GM18511 (cell line): ENCODE results near the gene RRP15.

Experiments used
- ATAC-seq: cut with Tn5 transposase; IDR thresholded peaks from one replicate; pipeline ENCODE4 v1.9.1; 2021; ENCODE audit warnings: mild to moderate bottlenecking, moderate library complexity; ENCODE audit not compliant: unreplicated experiment

RRP15 gene, protein sequence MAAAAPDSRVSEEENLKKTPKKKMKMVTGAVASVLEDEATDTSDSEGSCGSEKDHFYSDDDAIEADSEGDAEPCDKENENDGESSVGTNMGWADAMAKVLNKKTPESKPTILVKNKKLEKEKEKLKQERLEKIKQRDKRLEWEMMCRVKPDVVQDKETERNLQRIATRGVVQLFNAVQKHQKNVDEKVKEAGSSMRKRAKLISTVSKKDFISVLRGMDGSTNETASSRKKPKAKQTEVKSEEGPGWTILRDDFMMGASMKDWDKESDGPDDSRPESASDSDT

DNA sequence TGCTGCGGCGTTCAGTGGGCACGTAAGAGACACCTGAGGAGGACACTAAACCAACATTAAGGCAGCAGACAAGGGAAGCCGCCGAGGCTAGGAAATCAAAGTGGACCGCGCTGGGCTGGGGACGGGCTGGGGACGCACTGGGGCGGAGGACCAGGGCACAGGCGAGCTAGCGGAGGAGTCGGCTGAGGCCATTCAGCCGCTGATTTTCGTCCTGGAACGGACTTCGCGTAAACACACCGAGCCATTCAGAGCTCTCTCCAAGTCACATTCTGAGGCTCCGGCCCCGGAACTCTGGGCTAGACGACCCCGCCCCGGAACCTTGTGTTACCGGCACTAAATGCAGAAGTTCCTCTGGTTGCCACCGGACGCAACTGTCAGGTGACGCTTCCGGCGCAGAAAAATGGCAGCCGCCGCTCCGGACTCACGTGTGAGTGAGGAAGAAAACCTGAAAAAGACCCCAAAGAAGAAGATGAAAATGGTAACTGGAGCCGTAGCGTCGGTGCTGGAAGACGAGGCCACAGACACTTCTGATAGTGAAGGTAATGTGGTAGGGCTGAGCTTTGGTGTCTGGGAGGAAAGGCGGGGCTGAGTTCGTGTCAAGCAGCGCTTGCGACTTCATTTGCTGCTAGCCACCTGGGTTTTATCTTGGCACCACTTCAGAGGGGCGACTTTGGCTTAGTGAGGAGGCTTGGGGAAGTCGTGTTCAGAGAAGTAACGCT is at the start of gene RRP15:
Gene RRP15 (plus strand): TSS at position 377 of the 719 bp plus-strand sequence. CDS start 24 bp downstream, at position 401.
- ATAC-seq: peak; percentile 99

DNA sequence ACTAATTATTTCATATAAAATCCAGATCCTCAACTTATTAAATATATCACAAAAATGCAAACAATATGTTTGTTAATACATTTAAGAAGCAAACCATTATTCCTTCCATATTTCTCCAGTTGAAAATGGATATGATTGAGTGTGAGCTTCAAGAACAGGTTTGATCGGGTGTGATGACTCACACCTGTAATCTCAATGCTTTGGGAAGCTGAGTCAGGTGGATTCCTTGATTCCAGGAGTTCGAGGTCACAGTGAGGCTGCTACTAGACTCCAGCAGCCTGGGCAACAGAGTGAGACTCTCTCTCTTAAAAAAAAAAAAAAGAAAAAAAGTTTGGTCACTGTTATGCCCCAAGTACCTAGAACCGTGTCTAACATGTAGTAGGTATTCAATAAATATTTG is 42.9 kb upstream of the RRP15 start:
- ATAC-seq: no peak

DNA sequence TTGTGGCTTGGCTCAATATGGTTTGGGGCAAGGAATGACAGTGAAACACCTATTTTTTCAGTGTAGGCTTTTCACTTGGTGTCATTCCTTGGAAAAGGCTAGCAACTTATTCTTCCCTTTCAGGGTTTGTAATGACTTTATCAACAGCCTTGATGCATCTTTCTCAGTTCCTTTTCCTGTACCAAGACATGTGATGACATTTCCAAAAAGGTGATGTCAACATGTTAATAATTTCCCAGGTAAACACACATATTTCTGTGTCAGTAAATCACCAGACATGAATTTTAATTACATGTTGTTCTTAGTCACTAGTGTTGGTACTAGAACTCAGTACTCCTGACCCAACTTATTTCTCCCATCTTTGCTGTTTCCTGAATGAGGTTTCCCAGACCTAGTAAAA is 37.8 kb upstream of the RRP15 start:
- ATAC-seq: peak; percentile 72

DNA sequence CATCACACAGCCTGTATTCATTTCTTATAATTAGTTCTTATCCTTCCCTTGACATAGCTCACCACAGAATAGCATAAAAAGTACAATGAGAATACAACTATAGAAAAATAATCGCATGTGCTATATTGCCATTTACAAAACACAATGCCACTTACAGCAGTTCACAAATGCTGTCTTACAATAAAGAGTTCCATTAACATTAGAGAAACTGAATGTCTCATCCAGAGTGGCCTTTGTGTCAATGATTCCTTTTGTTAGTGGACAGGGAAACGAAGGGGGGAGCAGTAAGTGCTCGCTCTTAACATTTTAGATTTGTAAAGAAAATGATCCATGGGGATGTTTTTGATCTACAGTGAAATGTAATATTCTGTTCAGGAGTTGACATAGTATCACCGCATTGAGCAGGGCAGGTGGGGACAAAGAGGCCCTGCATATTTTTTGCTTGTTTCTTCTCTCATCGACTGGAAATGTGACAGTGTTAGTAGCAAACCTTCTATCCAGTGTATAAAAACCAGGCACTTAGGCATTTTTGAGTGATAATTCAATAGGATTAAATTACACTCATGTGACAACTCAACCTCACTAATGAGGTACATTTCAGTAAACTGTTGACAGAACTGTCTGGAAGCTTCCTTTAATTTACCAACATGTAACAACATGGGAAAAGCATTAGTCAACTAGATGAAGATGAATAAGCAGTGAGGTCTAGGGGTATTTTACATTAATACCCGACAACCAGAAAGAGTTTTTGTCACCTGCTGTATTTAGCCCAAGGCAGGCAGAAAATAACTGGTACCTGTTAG is 35.6 kb upstream of the RRP15 start:
- ATAC-seq: no peak

DNA sequence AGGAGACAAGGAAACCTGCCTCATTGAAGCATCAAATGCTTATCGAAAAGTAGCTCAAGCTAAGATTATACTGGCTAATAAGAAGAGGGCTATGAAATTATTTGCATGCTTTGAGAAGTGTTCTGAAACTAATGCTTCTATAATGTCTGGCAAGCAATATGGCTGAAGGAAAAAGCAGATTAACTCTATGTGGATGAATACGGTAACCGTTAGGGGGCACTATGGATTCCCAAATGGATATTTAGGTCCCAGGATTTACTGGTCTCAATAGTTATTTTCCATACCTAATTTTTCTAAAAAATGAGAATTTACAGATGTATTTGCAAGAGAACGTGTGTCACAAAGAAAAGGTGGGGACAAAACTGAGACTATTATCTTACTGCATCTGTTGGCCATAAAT is 34.6 kb upstream of the RRP15 start:
- ATAC-seq: no peak

DNA sequence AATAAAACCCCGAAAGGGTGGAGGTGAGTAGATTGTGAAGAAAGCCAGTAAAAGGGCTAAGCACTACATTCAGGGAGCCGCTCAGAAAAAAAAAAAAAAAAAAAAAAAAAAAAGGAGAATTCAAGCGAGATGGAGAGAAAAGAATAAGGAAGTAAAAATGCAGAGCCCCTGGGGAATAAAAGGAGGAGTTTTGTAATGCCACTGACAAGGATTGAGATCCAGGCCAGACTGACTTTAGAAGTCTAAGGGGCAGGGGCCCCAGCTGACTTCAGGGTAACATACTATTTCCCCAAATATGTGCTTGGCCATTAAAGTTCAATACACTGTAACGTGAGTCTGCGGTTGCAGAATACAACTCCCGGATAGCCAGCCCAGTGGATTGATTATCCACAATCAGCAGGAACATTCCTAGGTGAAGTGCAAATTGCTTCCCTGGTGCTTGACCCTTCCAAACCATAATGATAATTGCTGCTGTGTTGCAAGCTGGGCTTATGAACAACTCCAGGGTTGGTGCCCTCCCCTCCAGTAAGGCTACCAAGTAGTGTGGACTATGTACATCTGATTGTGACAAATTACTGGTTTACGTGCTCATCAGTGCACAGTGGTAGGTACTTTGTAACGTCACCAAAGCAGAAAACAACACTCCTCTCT is 30.7 kb upstream of the RRP15 start:
- ATAC-seq: no peak

DNA sequence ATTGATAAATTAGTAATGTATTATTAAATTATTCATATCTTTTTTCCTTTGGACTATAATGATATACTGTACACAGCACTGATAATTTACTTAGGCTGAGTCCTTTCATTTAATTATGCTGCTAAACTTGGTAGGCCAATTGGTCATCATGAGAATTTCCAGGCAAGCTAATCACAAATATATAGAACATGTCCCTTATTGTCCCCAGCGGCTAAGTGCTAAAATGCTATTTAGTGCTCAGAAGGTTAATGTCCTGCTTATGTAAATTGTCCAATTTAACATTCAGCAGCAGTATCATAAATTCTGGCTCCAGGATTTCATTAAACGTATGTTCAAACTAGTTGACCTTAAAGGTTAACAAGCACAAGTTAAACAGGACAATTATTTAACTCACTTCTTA is 30.0 kb upstream of the RRP15 start:
- no peak for ATAC-seq

DNA sequence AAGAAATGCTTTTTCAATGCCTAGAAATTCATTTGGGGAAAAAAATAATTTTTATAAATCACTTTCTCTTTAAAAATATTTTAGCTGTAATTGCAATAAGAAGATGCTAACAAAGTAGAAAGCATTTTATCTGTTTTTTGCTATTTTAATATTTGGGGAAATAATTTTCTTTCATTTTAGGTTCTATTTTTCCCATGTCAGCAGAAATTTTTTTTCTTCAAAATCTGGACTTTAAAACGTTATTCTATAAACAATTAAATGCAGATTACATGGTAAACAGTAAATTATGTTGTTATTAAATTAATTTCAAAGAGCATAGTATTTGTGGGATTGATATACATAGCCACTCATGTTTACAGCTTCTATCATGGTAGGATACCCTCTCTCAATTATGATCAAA is 27.7 kb upstream of the RRP15 start:
- no peak for ATAC-seq

DNA sequence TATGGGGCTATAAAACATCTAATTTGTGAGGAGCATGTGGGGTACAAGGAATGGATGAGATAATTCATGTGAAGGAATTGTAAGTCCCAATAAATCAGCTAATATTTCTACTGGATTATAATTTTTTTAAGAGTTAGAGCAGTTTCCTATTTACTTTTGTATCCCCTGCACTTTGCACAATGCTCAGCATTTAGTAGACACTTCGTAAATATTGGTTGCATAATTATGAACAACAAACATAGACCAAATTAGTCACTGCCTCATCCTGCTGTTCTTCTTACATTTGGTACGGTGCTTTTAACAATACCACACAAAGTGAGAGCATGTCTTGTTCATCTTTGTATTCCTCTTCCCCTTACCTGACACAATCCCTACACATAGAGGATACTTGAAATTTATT is 27.1 kb upstream of the RRP15 start:
- no peak for ATAC-seq

DNA sequence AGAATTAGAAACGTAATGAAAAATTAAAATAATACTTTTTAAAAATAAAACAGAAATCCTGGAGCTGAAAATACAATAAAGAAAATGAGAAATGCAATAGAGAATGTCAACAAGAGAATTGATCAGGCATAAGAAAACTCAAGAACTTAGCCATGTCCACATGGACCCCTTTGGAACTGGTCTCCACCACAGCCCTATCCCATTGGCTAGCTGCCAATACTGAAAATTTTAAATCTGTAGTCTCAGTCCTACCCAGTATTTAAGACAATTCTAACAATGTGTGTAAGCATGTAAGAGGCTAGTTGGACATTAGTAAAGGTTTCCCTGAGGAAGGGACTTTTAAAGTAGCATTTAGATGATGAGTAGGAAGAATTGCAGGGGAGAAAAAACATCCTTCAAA is 25.8 kb upstream of the RRP15 start:
- no peak for ATAC-seq

DNA sequence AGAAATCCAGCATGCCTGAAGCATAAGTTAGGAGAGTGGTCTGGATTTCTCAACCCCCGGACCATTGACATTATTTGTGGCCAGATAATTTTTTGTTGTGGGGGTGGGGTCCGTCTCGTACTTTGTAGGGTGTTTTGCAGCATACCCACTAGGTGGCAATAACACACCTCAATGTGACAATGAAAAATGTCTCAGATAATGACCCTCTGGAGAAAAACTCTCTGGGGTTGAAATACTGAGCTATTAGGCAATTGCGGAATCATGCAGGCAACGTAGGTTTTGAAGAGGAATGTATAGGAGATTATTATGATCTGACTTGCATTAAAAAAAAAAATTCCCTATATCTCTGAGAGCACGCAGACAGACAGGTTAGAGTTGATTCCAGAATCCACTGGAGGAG is 25.3 kb upstream of the RRP15 start:
- ATAC-seq: peak; percentile 71

DNA sequence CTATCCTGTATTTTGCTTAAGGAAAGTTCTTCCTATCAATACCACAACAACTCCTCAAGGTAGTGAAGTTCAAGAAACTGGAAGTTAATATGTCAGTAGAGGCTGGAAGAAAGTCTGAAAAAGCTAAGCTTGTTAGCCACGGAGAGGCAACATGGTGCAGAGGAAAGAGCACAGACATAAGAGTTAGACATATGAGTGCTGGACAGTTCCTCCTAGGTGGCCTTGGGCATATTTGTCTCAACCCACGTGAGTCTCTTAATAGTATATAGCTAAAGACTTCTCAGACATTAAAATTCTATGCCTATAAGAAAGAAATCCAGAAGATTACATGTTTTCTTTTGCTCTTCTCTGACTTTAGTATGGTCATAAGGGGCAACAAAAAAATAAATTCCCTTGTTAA is 22.8 kb upstream of the RRP15 start:
- ATAC-seq: no peak

DNA sequence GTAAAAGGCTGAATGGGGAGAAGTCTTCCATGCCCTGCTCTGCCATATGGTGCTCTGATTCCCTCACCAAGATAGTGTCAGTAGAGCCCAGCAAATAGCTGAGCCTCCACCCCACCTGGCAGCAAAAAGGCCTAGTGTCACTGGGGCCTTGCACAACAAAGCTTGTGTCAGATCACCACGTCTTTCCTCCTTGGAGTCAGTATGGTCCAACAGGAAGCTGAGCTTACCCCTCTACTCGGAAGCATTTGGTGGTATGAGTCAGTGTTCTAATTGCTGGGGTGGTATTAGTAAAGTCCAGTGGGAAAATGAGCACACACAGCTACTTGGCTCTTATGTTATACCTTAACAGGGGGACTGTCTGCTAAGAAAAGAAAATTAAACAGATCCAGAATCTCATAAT is 18.7 kb upstream of the RRP15 start:
- ATAC-seq: no peak

DNA sequence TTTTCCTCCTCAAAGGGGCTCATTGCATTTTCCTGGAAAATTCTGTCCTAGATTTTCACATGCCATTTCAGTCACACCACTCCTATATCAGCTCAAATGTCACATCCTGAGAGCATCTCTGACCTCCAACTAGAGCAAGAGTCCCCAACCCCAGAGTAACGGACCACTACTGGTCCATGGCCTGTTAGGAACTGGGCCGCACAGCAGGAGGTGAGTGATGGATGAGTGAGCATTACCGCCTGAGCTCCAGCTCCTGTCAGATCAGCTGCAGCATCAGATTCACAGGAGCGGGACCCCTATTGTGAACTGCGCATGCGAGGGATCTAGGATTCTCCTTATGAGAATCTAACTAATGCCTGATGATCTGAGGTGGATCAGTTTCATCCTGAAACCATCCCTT is 12.7 kb upstream of the RRP15 start:
- ATAC-seq: no peak

DNA sequence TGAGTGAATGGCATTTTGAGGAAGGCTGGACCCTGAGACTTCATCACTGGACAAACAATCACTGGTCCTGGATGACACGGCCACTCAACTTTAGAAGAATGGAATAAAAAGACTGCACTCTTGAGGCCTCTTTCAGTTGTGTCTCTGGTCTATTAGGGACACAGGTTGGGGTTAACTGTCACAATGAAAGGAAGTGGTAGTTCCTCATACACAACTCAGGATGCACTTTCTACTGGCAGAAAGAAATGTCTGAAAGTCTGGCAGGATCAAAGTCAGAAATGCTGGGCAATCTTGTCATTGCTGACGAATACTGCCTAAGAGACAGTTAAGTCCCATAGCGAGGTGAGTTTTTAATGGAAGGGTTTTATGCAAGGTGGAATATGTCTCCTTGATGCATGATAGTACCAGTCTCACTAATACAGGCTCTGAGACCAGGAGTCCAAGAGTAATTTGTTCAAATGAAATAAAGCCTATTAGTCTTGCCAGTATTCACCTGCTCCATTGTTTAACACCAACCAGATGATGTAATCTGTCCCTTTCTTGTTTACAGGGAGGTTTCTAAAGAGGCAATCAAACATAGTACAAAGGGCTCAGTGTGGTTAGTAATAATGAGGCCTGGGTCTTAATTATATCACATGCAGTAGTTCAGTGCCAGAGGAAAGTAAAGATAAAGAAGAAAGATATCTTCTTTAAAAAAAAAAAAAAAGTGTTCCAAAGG is 11.2 kb upstream of the RRP15 start:
- ATAC-seq: no peak

DNA sequence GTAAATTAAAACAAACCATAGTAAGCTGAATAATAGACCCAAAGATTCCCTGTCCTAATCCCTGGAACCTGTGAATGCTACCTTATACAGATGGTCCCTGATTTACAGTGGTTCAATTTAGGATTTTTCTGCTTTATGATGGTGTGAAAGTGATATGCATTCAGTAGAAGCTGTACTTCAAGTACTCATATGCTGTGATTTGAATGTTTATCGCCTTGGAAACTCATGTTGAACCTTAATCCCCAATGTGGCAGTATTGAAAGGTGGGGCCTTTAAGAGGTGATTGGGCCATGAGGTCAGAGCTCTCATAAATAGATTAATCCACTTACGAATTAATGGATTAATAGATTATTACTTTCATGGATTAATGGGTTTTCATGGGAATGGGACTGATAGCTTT is 10.6 kb upstream of the RRP15 start:
- ATAC-seq: no peak

DNA sequence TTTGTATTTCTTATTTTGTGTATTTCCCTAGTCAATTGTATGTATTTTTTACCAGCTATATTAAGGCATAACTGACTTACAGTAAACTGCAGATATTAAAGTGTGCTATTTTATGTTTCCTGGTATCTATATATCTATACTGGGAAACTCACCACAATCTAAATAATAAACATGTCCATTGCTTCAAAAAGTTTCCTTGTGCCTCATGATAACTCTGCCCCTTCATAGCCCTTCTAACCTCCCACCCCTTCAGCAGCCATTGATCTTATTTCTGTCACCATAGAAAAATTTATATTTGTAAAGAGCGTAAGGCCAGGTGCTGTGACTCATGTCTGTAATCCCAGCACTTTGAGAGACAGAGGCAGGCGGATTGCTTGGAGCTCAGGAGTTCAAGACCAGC is 9.3 kb upstream of the RRP15 start:
- no peak for ATAC-seq

DNA sequence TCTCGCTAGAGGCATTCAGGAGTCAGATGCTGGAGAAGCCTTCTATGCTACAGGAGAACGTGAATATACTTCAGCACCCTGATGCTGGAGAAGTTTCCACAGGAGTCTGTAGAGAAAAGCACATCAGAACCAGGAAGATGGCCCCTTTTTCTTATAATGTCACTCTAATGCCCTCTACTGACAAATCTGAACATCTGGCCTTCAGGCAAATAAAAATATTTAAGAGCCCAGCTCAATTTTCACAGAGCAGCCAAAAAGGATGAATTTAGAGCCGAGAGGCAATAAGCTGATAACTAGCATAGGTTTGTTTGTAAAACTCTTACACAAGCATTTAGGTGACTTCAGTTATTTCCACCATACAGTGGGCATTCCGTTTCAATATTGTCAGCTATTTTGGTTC is 3.8 kb upstream of the RRP15 start:
- no peak for ATAC-seq

DNA sequence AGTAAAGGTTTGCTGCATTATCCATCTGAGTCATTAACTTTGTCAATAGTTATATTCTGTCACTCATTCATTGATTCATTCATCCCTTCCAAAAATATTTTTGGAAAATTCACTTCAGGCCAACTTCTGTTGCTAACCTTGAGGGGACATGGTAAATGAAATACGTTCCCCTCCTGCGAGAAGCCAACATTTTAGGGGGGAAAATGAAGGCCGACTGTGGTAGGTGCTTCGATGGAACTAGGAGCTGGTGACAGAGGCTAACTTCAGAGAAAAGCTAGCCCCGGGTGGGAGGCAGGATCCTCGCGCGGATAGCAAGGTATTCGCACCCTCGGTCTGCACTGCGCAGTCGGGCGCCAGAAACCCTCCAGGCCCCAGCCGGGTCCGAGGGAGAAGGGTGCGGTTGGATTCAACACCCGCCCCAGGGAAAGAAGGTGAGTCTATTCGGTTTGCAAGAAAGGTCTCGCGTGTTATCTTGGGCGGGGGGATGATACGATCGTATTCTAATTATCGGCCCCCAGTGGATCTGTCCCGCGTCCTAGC is 646 bp upstream of the RRP15 start:
- peak; percentile 43 for ATAC-seq

DNA sequence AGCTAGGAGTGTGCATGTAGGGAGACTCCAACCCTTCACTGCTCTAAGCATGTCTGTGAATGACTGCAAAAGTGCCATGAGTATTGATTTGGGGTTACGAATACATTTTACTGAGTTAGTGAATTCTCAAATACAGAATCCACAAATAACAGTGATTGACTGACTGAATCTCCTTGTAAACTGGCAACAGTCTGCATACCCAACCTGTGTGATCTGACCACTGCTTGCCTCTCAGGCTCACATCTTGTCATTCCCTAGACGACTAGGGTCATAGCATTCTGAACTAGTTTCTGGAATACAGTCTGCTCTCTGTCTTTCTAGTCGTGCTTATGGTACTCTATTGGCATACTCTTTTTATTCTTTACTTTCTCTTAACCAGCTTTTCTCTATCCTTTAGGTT is 7.4 kb downstream of the RRP15 start:
- ATAC-seq: no peak

DNA sequence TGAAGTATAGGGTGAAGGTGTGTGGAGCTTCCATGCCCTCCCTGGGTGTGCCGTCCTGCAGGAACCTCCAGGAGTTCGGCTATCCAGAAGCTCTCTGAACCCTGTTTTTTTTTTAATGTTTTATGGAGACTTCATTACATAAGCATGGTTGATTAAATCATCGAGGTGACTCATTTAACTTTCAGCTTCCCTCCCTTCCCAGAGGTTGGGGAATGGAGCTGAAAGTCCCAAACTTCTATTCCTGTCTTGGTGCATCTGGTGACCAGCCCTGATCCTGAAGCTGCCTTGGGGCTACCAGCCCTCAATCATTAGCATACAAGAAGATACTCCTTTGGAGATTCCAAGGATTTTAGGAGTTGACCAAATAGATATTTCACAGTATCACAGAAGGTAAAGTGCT is 9.5 kb downstream of the RRP15 start:
- ATAC-seq: no peak
